Measurements from ENCODE around the gene PABPC1L. TPM values are rescaled to one million over a fixed set of nuclear protein-coding genes. Genes with fewer than 3 reads are reported as not detected.

PABPC1L gene
- total RNA-seq, 1 donor, result 10.8 TPM

DNA sequence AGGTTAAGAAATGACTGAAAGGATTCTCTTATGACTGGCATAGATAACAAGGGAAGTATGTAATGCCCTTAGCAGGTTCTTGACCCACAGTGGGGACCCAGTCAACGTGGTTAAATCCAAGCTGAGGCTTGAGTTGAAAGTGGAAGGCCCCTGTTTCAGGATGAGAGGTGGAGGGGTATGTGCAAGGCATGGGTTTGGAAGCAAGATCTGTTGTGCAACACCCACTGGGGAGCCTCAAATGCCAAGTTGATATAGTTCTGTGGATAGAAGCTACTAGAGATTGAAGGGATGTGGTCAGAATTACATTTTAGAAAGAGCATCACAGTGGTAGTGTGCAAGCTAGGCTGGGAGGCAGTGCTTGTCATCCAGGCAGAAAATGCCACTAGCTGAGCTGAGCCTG lies 5.1 kb downstream of the PABPC1L start:
- no peak overlapping the region for H3K4me3 ChIP-seq (ENCODE audit: low read depth, low read length)
- TF ChIP-seq, protein P1, sequence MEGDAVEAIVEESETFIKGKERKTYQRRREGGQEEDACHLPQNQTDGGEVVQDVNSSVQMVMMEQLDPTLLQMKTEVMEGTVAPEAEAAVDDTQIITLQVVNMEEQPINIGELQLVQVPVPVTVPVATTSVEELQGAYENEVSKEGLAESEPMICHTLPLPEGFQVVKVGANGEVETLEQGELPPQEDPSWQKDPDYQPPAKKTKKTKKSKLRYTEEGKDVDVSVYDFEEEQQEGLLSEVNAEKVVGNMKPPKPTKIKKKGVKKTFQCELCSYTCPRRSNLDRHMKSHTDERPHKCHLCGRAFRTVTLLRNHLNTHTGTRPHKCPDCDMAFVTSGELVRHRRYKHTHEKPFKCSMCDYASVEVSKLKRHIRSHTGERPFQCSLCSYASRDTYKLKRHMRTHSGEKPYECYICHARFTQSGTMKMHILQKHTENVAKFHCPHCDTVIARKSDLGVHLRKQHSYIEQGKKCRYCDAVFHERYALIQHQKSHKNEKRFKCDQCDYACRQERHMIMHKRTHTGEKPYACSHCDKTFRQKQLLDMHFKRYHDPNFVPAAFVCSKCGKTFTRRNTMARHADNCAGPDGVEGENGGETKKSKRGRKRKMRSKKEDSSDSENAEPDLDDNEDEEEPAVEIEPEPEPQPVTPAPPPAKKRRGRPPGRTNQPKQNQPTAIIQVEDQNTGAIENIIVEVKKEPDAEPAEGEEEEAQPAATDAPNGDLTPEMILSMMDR (IDR thresholded peaks at IDR 0.05; ENCODE audit: insufficient read depth, low read depth, low read length), result no peak
- DNase-seq (ENCODE audit: low read depth), result no peak

DNA sequence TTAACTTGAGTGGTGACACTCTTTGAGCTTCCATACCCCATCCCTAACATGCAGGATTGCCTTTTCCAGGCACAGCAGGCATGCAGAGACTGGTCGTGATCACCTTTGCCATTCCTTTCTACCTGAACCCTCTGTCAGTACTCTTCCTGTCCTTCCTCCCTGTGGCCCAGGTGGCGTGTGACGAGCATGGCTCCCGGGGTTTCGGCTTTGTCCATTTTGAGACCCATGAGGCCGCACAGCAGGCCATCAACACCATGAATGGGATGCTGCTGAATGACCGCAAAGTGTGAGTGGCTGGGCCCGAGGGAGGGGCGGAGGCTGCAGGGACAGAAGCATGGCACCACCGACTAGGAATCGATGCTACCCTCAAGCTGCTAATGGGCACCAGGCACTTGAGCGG lies 6.7 kb downstream of the PABPC1L start:
- TF ChIP-seq, protein P1 (IDR thresholded peaks at IDR 0.05; ENCODE audit: insufficient read depth, low read depth, low read length), result no peak
- no peak for DNase-seq (ENCODE audit: low read depth)
- no peak overlapping the region for H3K4me3 ChIP-seq (ENCODE audit: low read depth, low read length)

DNA sequence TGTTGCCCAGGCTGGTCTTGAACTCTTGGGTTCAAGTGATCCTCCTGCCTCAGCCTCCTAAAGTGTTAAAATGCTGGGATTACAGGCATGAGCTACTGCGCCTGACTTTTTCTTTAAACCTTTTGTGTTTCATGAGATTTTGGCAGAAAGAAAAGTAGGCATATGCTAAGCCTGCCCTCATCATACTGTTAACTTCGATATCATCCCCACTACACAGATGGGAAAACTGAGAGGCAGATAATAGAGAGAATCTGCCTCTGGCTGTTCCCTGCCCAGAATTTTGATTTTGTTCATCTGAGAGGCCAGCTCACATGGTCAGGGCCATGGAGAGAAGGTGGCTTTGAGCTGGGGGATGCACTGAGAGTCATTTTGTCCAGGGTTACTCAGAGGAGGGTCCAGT lies 7.5 kb downstream of the PABPC1L start:
- DNase-seq (ENCODE audit: low read depth), result no peak
- TF ChIP-seq, protein P1 (IDR thresholded peaks at IDR 0.05; ENCODE audit: insufficient read depth, low read depth, low read length), result no peak
- H3K4me3 ChIP-seq (ENCODE audit: low read depth, low read length), result no peak overlapping the region

DNA sequence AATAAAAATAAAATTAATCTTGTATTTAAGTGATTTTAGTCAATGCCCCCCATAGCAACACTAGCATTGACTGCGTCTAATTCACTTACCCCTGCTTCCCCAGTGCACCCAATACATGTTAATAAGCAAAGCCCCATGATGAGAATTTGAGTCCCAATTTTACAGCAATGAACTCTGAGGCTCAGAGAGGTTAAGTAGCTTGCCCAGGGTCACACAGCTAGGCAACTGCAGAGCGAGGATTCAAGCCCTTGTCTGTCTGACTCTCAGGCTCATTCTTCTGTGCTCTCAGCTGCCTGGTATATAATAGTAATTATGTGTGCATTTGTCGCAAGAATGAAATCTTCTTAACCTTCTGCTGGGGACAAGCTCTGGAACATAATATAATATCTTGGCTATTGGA lies 8.5 kb downstream of the PABPC1L start:
- no peak for DNase-seq (ENCODE audit: low read depth)
- TF ChIP-seq, protein P1 (IDR thresholded peaks at IDR 0.05; ENCODE audit: insufficient read depth, low read depth, low read length), result no peak
- H3K4me3 ChIP-seq (ENCODE audit: low read depth, low read length), result no peak overlapping the region

DNA sequence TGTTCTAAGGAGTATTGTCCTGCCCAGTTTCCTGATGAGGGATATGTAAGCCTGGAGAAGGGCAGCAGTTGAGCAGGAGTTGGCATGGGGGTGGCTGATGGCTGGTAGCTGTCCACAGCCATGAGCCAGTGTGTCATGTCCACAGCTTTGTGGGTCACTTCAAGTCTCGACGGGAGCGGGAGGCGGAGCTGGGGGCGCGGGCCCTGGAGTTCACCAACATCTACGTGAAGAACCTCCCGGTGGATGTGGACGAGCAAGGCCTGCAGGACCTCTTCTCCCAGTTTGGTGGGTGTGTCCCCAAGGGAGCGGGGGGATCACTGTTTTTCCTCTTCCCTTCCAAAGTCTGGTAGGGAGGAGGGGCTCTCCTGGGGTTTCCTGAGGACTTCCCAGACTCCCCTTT lies 8.9 kb downstream of the PABPC1L start:
- DNase-seq (ENCODE audit: low read depth), result no peak
- TF ChIP-seq, protein P1 (IDR thresholded peaks at IDR 0.05; ENCODE audit: insufficient read depth, low read depth, low read length), result no peak
- H3K4me3 ChIP-seq (ENCODE audit: low read depth, low read length), result no peak overlapping the region

DNA sequence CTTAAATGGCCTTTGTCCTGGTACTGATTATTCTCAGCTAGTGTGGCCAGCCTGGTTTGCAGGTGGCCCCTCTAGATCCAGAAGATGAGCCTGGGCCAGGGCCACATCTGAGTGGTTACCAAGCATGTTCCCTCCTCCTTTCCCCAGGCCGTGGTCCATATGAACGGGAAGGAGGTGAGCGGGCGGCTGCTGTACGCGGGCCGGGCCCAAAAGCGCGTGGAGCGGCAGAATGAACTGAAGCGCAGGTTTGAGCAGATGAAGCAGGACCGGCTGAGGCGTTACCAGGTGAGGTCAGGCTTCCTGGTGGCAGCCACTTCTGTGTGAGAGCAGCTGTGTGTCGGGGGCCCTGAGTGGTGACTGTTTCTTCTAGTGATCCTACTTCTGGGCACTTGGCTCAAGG lies 11.6 kb downstream of the PABPC1L start:
- no peak overlapping the region for H3K4me3 ChIP-seq (ENCODE audit: low read depth, low read length)
- no peak for DNase-seq (ENCODE audit: low read depth)
- TF ChIP-seq, protein P1 (IDR thresholded peaks at IDR 0.05; ENCODE audit: insufficient read depth, low read depth, low read length), result no peak

DNA sequence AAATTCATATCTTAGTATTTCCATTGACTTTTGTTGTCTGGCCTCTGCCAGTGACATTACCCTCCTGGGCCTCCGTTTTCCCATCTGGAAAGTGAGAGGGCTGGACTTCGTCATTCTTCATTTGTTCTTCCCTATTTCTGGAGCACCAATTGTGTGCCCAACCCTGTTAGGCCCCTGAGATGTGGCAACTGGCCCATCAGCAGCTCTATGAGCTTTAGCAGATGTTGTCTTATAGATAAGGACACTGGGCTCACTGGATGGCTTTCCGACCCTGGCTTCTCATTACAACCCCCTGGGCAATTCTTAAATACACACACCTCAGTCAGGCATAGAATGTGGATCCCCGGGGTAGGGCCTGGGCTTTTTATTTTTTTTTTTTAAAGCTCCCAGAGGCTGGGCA lies 14.7 kb downstream of the PABPC1L start:
- peak; percentile 64 for DNase-seq (ENCODE audit: low read depth)
- H3K4me3 ChIP-seq (ENCODE audit: low read depth, low read length), result no peak overlapping the region
- TF ChIP-seq, protein P1 (IDR thresholded peaks at IDR 0.05; ENCODE audit: insufficient read depth, low read depth, low read length), result no peak
